Measurements from ENCODE around the gene ARHGEF1. TPM values are rescaled to one million over a fixed set of nuclear protein-coding genes. Genes with fewer than 3 reads are reported as not detected.

Gene ARHGEF1
- total and polyA plus RNA-seq, 2 donors (not counting 1 experiment from before 2014, with no cell fraction given) = 21.6 to 23.9 TPM

DNA sequence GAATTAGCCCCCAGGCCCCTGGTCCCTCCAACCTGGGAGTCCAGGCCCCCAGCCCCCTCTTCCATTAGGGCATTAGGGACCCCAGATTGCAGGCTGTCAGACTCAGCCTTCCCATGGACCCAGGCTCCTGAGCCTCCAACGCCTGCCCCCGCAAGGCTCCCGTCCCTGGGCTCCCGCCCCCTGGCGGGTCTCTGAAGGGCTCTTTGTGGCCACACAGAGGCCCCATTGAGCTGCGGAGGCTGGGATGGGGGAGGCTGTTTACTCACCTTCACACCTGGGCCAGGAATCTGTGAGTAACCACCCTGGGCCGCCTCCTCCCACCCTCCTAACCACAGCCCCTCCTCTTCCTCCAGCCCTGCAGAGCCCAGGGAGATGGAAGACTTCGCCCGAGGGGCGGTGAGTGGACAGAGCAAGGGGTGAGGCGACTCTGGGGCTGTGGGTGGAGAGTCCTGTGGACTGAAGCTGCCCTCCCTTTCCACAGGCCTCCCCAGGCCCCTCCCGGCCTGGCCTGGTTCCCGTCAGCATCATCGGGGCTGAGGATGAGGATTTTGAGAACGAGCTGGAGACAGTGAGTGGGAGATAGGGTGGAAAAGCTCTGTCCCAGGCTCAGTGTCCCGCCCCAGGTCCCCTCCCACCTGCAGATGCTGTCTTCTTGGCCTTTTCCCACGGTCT, 4.9 kb downstream of the ARHGEF1 start:
- H3K27ac ChIP-seq (ENCODE audit: insufficient read depth, low read length) = no peak overlapping the region
- peaks cover 9% of the 10 kb centered on the region for H3K4me1 ChIP-seq (ENCODE audit: control insufficient read depth, extremely low read depth, insufficient read depth, low read length)
- no peak overlapping the region for H3K9ac ChIP-seq (ENCODE audit: insufficient read depth, low read length)
- H3K79me2 ChIP-seq (ENCODE audit: control insufficient read depth, insufficient read depth, low read length) = peaks cover 32% of the 10 kb centered on the region
- H3K9me3 ChIP-seq (ENCODE audit: control insufficient read depth, insufficient read depth, low read depth, low read length) = no peaks in the 10 kb centered on the region
- peak in 1 of 2 donors; percentile 90 for DNase-seq (ENCODE audit: low read depth in 2 of 2)
- no peak overlapping the region for H2AFZ ChIP-seq (ENCODE audit: low read length)
- no peaks in the 10 kb centered on the region for H4K20me1 ChIP-seq (ENCODE audit: control insufficient read depth, extremely low read depth, insufficient read depth, low read length)
- no peaks in the 10 kb centered on the region for H3K27me3 ChIP-seq (ENCODE audit: control insufficient read depth, insufficient read depth, low read length)
- H3K4me3 ChIP-seq (replicated peaks in 1 of 4; ENCODE audit: control extremely low read depth in 1 of 4, insufficient read depth in 1 of 4, low read depth in 3 of 4, low read length in 4 of 4) = no peak overlapping the region
- no peak overlapping the region for H3K4me2 ChIP-seq (ENCODE audit: extremely low read depth, insufficient read depth, low read length)
- H3K36me3 ChIP-seq (ENCODE audit: control insufficient read depth, insufficient read depth, low read length) = peaks cover 26% of the 10 kb centered on the region
- no peak for TF ChIP-seq EZH2 (IDR thresholded peaks at IDR 0.05; ENCODE audit: low read length, missing control alignments)
- TF ChIP-seq, protein P1, sequence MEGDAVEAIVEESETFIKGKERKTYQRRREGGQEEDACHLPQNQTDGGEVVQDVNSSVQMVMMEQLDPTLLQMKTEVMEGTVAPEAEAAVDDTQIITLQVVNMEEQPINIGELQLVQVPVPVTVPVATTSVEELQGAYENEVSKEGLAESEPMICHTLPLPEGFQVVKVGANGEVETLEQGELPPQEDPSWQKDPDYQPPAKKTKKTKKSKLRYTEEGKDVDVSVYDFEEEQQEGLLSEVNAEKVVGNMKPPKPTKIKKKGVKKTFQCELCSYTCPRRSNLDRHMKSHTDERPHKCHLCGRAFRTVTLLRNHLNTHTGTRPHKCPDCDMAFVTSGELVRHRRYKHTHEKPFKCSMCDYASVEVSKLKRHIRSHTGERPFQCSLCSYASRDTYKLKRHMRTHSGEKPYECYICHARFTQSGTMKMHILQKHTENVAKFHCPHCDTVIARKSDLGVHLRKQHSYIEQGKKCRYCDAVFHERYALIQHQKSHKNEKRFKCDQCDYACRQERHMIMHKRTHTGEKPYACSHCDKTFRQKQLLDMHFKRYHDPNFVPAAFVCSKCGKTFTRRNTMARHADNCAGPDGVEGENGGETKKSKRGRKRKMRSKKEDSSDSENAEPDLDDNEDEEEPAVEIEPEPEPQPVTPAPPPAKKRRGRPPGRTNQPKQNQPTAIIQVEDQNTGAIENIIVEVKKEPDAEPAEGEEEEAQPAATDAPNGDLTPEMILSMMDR (conservative IDR thresholded peaks at IDR 0.05 in 1 of 2, IDR thresholded peaks at IDR 0.05 in 1 of 2; ENCODE audit: low read depth in 1 of 2, low read length in 2 of 2) = no peak

DNA sequence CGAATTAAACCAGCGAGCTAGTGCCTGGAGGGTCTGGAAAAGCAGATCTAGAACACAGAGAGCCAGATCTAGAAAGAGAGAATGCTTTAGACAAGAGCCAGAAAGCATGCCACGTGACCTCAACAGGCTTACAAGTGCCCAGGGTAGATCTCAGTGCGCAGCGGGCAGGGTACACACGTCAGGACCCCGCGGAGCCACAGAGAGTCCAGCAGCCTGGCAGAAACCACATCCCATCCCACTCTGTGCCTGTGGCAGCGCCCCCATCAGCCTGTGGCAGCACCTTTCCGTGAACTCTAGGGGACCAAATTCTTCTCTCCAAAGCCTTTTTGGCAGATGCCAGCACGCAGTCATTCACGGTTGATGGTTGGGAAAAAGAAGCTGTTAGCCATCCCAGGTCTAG, 5.9 kb downstream of the ARHGEF1 start:
- no peak for DNase-seq (ENCODE audit: low read depth in 2 of 2)
- Histone ChIP-seq H4K20me1 (ENCODE audit: control insufficient read depth, extremely low read depth, insufficient read depth, low read length) (no peaks in the 10 kb centered on the region), H3K27me3 (ENCODE audit: control insufficient read depth, insufficient read depth, low read length) (no peaks in the 10 kb centered on the region), H3K4me1 (ENCODE audit: control insufficient read depth, extremely low read depth, insufficient read depth, low read length) (peaks cover 9% of the 10 kb centered on the region), H3K9ac (ENCODE audit: insufficient read depth, low read length) (no peak overlapping the region), H3K4me2 (ENCODE audit: extremely low read depth, insufficient read depth, low read length) (no peak overlapping the region), H3K27ac (ENCODE audit: insufficient read depth, low read length) (no peak overlapping the region), H3K9me3 (ENCODE audit: control insufficient read depth, insufficient read depth, low read depth, low read length) (no peaks in the 10 kb centered on the region), H3K4me3 (replicated peaks in 1 of 4; ENCODE audit: control extremely low read depth in 1 of 4, insufficient read depth in 1 of 4, low read depth in 3 of 4, low read length in 4 of 4) (no peak overlapping the region), H3K36me3 (ENCODE audit: control insufficient read depth, insufficient read depth, low read length) (peaks cover 27% of the 10 kb centered on the region), H2AFZ (ENCODE audit: low read length) (no peak overlapping the region), H3K79me2 (ENCODE audit: control insufficient read depth, insufficient read depth, low read length) (peaks cover 32% of the 10 kb centered on the region)
- TF ChIP-seq EZH2 (IDR thresholded peaks at IDR 0.05; ENCODE audit: low read length, missing control alignments) = no peak
- TF ChIP-seq, protein P1 (conservative IDR thresholded peaks at IDR 0.05 in 1 of 2, IDR thresholded peaks at IDR 0.05 in 1 of 2; ENCODE audit: low read depth in 1 of 2, low read length in 2 of 2) = no peak

DNA sequence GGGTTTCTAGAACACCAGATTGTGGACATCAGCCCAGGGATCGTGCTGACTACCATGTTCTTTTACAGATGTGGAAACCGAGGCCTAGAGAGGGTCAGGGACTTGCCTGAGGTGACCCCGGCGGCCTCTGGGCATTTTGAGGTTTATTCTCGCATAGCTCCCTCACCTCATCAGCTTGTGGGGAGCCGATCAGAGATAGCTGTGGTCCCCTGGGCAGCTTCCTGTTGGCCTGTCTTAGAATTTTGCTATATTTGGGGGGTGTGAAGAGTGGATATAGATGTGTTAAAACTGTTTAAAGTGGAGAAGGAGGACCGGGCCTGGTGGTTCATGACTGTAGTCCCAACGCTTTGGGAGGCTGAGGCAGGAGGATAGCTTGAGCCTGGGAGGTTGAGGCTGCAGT, 6.9 kb downstream of the ARHGEF1 start:
- peaks cover 25% of the 10 kb centered on the region for H3K79me2 ChIP-seq (ENCODE audit: control insufficient read depth, insufficient read depth, low read length)
- H3K9me3 ChIP-seq (ENCODE audit: control insufficient read depth, insufficient read depth, low read depth, low read length) = no peaks in the 10 kb centered on the region
- no peak overlapping the region for H2AFZ ChIP-seq (ENCODE audit: low read length)
- H3K4me3 ChIP-seq (replicated peaks in 1 of 4; ENCODE audit: control extremely low read depth in 1 of 4, insufficient read depth in 1 of 4, low read depth in 3 of 4, low read length in 4 of 4) = no peak overlapping the region
- H4K20me1 ChIP-seq (ENCODE audit: control insufficient read depth, extremely low read depth, insufficient read depth, low read length) = no peaks in the 10 kb centered on the region
- no peaks in the 10 kb centered on the region for H3K27me3 ChIP-seq (ENCODE audit: control insufficient read depth, insufficient read depth, low read length)
- H3K4me1 ChIP-seq (ENCODE audit: control insufficient read depth, extremely low read depth, insufficient read depth, low read length) = peaks cover 7% of the 10 kb centered on the region
- no peak overlapping the region for H3K9ac ChIP-seq (ENCODE audit: insufficient read depth, low read length)
- no peak for TF ChIP-seq EZH2 (IDR thresholded peaks at IDR 0.05; ENCODE audit: low read length, missing control alignments)
- TF ChIP-seq, protein P1 (conservative IDR thresholded peaks at IDR 0.05 in 1 of 2, IDR thresholded peaks at IDR 0.05 in 1 of 2; ENCODE audit: low read depth in 1 of 2, low read length in 2 of 2) = no peak
- DNase-seq (ENCODE audit: low read depth in 2 of 2) = no peak
- H3K36me3 ChIP-seq (ENCODE audit: control insufficient read depth, insufficient read depth, low read length) = peaks cover 32% of the 10 kb centered on the region
- no peak overlapping the region for H3K4me2 ChIP-seq (ENCODE audit: extremely low read depth, insufficient read depth, low read length)
- H3K27ac ChIP-seq (ENCODE audit: insufficient read depth, low read length) = no peak overlapping the region
